AG20443 (cell line): ENCODE data around the gene TUBA3D.
A peak's percentile ranks its signal among the peaks of the same experiment; 100 is the strongest.
"Not testable (repeated sequence)": the region's sequence is repeated elsewhere in the genome, so short reads cannot be mapped to it uniquely, and the experiment has no call there.

Experiments used
- DNase-seq: peaks from one replicate; pipeline ENCODE4 v3.0.0; 2012; ENCODE audit warnings: low spot score, mixed read lengths

The TUBA3D gene

GRCh38 chr2:131514408-131515166 is 38.7 kb downstream of the TUBA3D start:
- not testable (repeated sequence) for DNase-seq

DNA sequence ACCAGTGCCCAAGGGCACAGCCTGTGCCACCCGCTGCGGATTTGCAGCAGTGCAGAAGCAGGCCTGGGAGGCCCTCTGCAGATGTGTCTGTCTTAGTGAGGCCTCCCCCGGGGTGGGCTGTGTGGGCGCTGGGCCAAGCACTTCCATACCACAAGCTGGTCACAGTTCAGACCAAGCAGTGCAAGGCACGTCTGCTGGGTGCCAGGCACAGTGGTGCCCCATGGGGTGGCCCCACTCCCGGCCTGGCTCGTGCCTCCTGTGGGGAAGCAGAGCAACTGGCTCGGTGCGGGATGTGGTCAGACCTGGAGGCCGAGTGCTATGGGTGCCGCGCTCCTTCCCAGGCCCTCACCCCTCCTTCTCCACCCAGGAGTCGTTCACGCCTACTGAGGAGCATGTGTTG is 39.3 kb downstream of the TUBA3D start:
- DNase-seq: not testable (repeated sequence)

DNA sequence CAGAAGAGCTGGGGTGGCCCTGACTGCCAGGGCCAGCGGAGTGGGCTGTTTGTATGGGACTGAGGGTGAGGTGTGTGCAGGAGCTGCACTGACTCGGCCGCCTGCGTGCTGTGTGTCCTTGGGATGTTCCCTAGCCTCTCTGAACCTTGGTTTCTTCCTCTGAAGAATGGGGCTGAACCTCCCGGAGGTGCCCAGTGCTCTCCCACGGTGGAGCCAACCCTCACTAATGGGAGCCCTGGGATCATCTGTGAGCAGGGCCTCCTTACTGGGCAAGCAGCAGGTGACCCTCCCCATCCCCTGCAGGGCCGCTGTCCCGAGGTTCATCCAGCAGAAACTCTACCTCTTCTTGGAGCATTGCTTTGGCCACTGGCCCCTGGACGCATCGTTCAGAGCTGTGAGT is 40.1 kb downstream of the TUBA3D start:
- DNase-seq: no peak

DNA sequence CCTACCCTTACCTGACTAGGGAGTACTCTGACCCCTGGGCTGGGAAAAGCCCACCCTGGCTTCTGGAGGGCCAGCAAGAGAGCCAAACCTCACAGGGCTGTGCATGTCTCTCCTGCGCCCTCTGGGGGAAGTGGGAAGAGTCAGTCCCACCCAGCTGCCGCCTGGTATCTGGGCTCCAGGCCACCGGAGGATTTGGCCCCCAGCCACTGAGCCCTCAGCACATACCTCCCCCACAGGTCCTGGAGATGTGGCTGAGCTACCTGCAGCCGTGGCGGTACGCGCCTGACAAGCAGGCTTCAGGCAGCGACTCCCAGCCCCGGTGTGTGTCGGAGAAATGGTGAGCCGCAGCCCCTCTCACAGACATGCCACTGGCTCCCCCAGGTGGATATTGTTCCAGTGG is 40.7 kb downstream of the TUBA3D start:
- DNase-seq: not testable (repeated sequence)

GRCh38 chr2:131517106-131517831 is 41.4 kb downstream of the TUBA3D start:
- no peak for DNase-seq

DNA sequence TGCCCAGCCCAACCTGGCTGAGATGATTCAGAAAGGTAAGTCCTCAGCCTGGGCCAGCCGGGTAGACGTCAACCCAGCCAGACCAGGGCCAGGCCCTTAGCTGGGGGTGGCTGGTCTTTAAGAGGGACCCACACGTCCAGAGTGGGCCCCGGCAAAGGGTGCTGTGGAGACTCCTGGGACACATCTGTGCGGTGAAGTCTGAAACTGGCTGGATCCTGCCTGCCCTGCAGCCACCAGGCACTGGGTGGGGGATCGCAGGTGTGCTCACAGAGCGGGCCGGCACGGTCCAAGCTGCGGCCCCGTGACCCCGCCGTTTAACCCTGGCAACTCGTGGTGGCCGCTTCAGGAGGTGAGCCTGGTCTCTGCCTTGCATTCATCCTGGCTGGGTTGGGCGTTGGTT is 41.9 kb downstream of the TUBA3D start:
- DNase-seq: not testable (repeated sequence)

GRCh38 chr2:131518531-131518930 is 42.6 kb downstream of the TUBA3D start:
- DNase-seq: not testable (repeated sequence)

DNA sequence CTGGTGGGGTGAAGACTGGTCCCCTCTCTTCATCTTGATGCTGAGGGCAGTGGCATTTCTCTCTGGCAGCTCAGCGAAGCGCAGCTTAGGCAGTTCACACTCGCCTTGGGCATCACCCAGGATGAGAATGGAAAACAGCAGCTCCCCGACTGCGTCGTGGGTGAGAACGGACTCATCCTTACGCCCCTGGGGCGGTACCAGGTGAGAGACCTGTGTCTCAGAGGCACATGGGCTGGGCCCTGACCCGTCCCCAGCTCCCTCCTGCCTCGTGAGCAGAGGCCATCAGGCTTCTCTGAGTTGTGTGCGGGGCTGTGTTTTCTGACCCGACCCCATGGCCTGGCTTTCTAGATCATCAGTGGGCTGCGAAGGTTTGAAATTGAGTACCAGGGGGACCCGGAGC is 43.5 kb downstream of the TUBA3D start:
- no peak for DNase-seq

- DNase-seq: not testable (repeated sequence)
These were observed 44.1 kb downstream of the TUBA3D start for GRCh38 chr2:131519871-131520470.

DNA sequence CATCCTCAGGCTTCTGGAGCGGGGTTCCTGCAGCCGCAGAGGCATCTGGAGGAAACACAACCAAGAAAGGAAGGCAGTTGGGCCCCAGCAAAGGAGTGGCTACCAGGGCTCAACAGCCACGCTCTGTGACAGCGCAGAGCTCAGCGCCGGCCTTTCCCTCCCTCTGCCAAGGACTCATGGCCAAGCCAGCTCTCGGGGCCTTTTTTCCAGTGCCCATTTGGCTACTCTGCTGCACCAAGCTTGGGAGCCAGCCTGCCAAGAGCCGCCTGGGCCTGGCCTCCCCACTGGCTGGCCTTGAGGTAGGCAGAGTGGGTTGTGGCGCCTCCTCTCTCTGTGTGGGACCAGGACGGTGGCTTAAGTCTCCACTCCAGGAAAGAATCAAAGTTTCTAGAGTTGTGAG is 44.6 kb downstream of the TUBA3D start:
- DNase-seq: no peak

GRCh38 chr2:131521524-131521923 is 45.6 kb downstream of the TUBA3D start:
- not testable (repeated sequence) for DNase-seq

DNA sequence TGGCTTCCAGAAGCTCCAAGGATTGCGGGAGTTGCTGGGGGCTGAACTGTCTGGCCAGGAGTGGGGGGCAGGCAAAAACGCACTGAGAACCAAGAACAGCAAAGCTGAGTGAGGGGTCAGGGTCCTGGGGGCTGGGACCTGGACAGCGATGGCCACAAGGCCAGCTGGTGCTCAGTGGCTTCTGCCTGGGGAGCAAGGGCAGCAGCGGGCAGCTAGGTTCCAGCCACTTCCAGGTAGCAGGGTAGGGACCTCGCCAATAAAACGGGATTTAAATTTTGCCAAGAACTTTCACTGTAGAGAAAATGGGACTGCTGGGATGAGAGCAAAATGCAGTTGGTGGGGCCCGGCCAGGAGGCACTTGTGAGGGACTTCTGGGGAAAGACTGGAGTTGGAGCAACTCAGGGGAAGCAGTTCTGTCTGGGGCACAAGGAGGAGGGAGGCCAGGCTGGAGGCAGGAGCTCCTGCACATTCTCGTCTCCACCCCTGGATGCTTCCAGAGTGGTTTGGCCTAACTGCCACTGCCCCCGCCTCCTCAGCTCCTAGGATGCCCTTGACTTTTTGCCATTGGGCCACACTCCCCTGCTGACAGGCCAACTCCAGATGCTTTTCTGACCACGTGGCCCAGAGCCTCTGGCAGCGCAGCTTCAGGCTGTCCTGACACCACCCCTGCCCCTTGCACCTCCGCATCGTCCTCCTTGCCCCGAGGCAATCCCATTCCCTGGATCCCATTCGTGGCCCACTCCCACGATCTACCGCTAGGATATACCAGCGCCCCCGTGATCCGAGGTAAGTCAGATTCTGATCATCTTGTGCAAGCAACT is 46.3 kb downstream of the TUBA3D start:
- peak; percentile 55 for DNase-seq

GRCh38 chr2:131525256-131525655 is 49.3 kb downstream of the TUBA3D start:
- DNase-seq: not testable (repeated sequence)

DNA sequence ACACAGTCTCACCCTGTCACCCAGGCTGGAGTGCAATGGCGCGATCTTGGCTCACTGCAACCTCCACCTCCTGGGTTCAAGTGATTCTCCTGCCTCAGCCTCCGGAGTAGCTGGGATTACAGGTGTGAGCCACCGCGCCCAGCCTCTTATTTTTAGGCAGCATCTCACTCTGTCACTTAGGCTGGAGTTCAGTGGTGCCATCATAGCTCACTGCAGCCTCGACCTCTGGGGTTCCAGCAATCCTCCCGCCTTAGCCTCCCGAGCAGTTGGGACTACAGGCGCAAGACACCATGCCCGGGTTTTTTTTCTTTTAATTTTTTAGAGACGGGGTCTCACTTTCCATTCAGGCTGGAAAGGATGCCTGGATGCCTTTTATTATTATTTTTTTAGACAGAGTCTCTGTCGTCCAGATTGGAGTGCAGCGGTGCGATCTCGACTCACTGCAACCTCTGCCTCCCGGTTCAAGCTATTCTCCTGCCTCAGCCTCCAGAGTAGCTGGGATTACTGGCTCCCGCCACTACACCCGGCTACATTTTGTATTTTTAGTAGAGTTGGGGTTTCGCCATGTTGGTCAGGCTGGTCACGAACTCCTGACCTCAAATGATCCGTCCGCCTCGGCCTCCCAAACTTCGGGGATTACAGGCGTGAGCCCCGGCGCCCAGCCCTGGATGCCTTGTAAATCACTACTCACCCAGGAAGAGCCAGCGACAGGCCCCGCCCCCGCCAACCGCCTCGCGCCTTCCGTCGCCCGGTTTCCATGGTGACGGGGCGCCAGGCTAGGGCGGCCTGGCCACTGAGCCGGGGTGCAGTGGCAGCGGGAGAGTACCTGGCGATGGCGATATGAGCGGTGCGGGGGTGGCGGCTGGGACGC is 51.4 kb downstream of the TUBA3D start, which contains the start of gene CCDC74A:
Gene CCDC74A (plus strand): TSS at position 758 of the 871 bp plus-strand sequence. CDS start 83 bp downstream, at position 841.
- not testable (repeated sequence) for DNase-seq

- not testable (repeated sequence) for DNase-seq
These were observed 53.3 kb downstream of the TUBA3D start for GRCh38 chr2:131528981-131529863.

GRCh38 chr2:131529864-131530445 is 54.0 kb downstream of the TUBA3D start:
- DNase-seq: not testable (repeated sequence)

- not testable (repeated sequence) for DNase-seq
These were observed 54.9 kb downstream of the TUBA3D start for GRCh38 chr2:131530626-131531344.

GRCh38 chr2:131531547-131532185 is 55.7 kb downstream of the TUBA3D start:
- DNase-seq: not testable (repeated sequence)
